ENCODE data around the gene SLC43A2.
"Not testable (repeated sequence)": the region's sequence is repeated elsewhere in the genome, so short reads cannot be mapped to it uniquely, and the experiment has no call there.

SLC43A2 gene

GRCh38 chr17:1563471-1563785 is 65.2 kb downstream of the SLC43A2 start:
- FAIRE-seq; DNase-seq (ENCODE audit: low spot score): not testable (repeated sequence)

GRCh38 chr17:1562176-1562643 is 66.4 kb downstream of the SLC43A2 start:
- no peak for FAIRE-seq
- DNase-seq (ENCODE audit: low spot score) = no peak

GRCh38 chr17:1561420-1562175 is 67.0 kb downstream of the SLC43A2 start:
- DNase-seq (ENCODE audit: low spot score) = peak; percentile 35
- no peak for FAIRE-seq

- no peak for DNase-seq (ENCODE audit: low spot score)
- no peak for FAIRE-seq
Measured at GRCh38 chr17:1560858-1561355, 67.7 kb downstream of the SLC43A2 start.

- DNase-seq (ENCODE audit: low spot score) (no peak), FAIRE-seq (no peak)
Measured at GRCh38 chr17:1560101-1560857, 68.4 kb downstream of the SLC43A2 start.

- FAIRE-seq (no peak), DNase-seq (ENCODE audit: low spot score) (no peak)
Measured at GRCh38 chr17:1559047-1560043, 69.3 kb downstream of the SLC43A2 start.

GRCh38 chr17:1558401-1558800 is 70.2 kb downstream of the SLC43A2 start:
- no peak for DNase-seq (ENCODE audit: low spot score)
- FAIRE-seq = no peak

GRCh38 chr17:1557355-1558095 is 71.1 kb downstream of the SLC43A2 start:
- DNase-seq (ENCODE audit: low spot score) (no peak), FAIRE-seq (no peak)

GRCh38 chr17:1555651-1556471 is 72.8 kb downstream of the SLC43A2 start:
- FAIRE-seq (no peak), DNase-seq (ENCODE audit: low spot score) (no peak)

GRCh38 chr17:1554751-1555540 is 73.7 kb downstream of the SLC43A2 start:
- FAIRE-seq = no peak
- DNase-seq (ENCODE audit: low spot score) = no peak

GRCh38 chr17:1553354-1554266 is 75.0 kb downstream of the SLC43A2 start:
- FAIRE-seq (no peak), DNase-seq (ENCODE audit: low spot score) (no peak)

GRCh38 chr17:1552932-1553331 is 75.7 kb downstream of the SLC43A2 start:
- DNase-seq (ENCODE audit: low spot score) (no peak), FAIRE-seq (no peak)

- FAIRE-seq = no peak
Measured at GRCh38 chr17:1551741-1552140, 76.9 kb downstream of the SLC43A2 start.

GRCh38 chr17:1548032-1548431 is 80.6 kb downstream of the SLC43A2 start:
- FAIRE-seq (no peak), DNase-seq (ENCODE audit: low spot score) (no peak)

More at GRCh38 chr17:1551741-1552140, 76.9 kb downstream of the SLC43A2 start:
- DNase-seq (ENCODE audit: low spot score) = no peak

GRCh38 chr17:1546292-1546922 is 82.2 kb downstream of the SLC43A2 start:
- FAIRE-seq = no peak

GRCh38 chr17:1545618-1546017 is 83.0 kb downstream of the SLC43A2 start:
- no peak for DNase-seq (ENCODE audit: low spot score)
- no peak for FAIRE-seq

More at GRCh38 chr17:1546292-1546922, 82.2 kb downstream of the SLC43A2 start:
- DNase-seq (ENCODE audit: low spot score) = no peak

- FAIRE-seq = no peak
Measured at GRCh38 chr17:1542316-1542715, 86.3 kb downstream of the SLC43A2 start.

More at GRCh38 chr17:1542316-1542715, 86.3 kb downstream of the SLC43A2 start:
- DNase-seq (ENCODE audit: low spot score) = no peak
